GM19351 (cell line): ENCODE measurements around the gene PDE9A.
"Not testable (repeated sequence)": the region's sequence is repeated elsewhere in the genome, so short reads cannot be mapped to it uniquely, and the experiment has no call there.

Experiments
- ATAC-seq: cut with Tn5 transposase; IDR thresholded peaks from one replicate; pipeline ENCODE4 v1.9.1; 2021; ENCODE audit warnings: mild to moderate bottlenecking, moderate library complexity; ENCODE audit not compliant: unreplicated experiment

PDE9A gene

GRCh38 chr21:42653231-42654061 is at the start of gene PDE9A:
Gene PDE9A (plus strand): TSS chr21:42653621. CDS start chr21:42653815, 194 bp downstream.
- no peak for ATAC-seq

- no peak for ATAC-seq
Measured at GRCh38 chr21:42607102-42607501, 46.3 kb upstream of the PDE9A start.

GRCh38 chr21:42607525-42608102 is 45.8 kb upstream of the PDE9A start:
- ATAC-seq = no peak

GRCh38 chr21:42608446-42608845 is 45.0 kb upstream of the PDE9A start:
- ATAC-seq = no peak

- peak; percentile 63 for ATAC-seq
Measured at GRCh38 chr21:42609811-42610210, 43.6 kb upstream of the PDE9A start.

- no peak for ATAC-seq
Measured at GRCh38 chr21:42611852-42612251, 41.6 kb upstream of the PDE9A start.

- ATAC-seq = no peak
Measured at GRCh38 chr21:42612390-42612789, 41.0 kb upstream of the PDE9A start.

GRCh38 chr21:42613756-42614155 is 39.7 kb upstream of the PDE9A start:
- ATAC-seq = no peak

GRCh38 chr21:42614396-42614795 is 39.0 kb upstream of the PDE9A start:
- no peak for ATAC-seq

GRCh38 chr21:42614811-42615351 is 38.5 kb upstream of the PDE9A start:
- ATAC-seq = no peak

GRCh38 chr21:42615377-42615776 is 38.0 kb upstream of the PDE9A start:
- not testable (repeated sequence) for ATAC-seq

- ATAC-seq = no peak
Measured at GRCh38 chr21:42615924-42616323, 37.5 kb upstream of the PDE9A start.

GRCh38 chr21:42616446-42616845 is 37.0 kb upstream of the PDE9A start:
- no peak for ATAC-seq

- ATAC-seq = no peak
Measured at GRCh38 chr21:42616941-42617340, 36.5 kb upstream of the PDE9A start.

- ATAC-seq = no peak
Measured at GRCh38 chr21:42617486-42617885, 35.9 kb upstream of the PDE9A start.

- no peak for ATAC-seq
Measured at GRCh38 chr21:42618707-42619102, 34.7 kb upstream of the PDE9A start.

GRCh38 chr21:42619166-42619565 is 34.3 kb upstream of the PDE9A start:
- no peak for ATAC-seq

GRCh38 chr21:42619841-42620240 is 33.6 kb upstream of the PDE9A start:
- ATAC-seq = no peak

GRCh38 chr21:42621166-42621818 is 32.1 kb upstream of the PDE9A start:
- no peak for ATAC-seq

GRCh38 chr21:42621819-42622177 is 31.6 kb upstream of the PDE9A start:
- ATAC-seq = no peak

GRCh38 chr21:42622284-42622683 is 31.1 kb upstream of the PDE9A start:
- ATAC-seq = no peak

GRCh38 chr21:42623694-42624093 is 29.7 kb upstream of the PDE9A start:
- ATAC-seq = no peak
